NCI-H2227 treated with DMSO at 0.1 percent for 48 hours (cell line): ENCODE results near the gene EPS8.
"Not testable (repeated sequence)": the region's sequence is repeated elsewhere in the genome, so short reads cannot be mapped to it uniquely, and the experiment has no call there.

Experiments
- DNase-seq: peaks from one replicate; lab custom pipeline; 2025; lab: John Stamatoyannopoulos, UW

The EPS8 gene

DNA sequence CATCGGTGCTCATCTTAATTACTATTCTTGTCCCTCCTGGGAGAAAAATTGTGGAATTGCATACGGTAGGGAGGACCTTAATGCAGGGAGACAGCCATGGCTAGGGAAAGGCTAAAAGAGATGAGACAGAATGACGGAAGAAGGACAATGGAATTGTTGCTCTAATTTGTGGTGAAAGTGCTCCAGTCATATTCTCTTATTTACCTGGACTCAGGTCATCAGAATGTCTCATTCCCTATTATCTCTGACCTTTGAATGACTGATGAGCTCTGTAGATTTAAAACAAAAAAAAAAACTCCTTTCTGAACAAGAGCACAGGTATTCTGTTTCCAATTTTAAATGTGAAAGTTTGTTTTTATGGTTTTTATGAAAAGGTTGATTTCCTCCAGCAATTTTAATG, 8.6 kb upstream of the EPS8 start:
- peak; percentile 12 for DNase-seq

DNA sequence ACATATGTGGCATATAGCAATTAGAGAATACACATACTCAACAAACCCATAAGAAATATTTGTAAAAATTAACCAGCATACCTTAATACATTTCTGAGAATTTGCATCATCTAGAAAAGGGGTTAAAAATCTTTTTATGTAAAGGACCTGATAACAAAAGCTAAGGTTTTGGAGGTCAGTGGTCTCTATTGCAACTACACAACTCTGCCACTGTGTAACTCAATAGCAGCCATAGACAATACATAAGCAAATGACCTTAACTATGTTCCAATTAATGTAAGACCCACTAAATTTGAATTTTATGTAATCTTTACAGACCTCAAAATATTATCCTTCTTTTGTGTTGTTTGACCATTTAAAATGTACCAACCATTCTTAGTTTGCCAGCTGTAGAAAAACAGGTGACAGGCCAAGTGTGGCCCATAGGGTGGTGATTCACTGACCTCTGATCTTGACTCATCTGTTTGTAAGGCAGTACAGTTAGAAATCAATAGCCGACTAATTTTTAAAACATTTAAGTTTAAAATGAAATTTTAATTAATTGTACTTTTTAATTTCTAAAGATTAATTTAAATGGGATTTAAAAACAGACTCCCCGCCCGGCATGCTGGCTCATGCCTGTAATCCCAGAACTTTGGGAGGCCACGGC, 7.4 kb upstream of the EPS8 start:
- no peak for DNase-seq

DNA sequence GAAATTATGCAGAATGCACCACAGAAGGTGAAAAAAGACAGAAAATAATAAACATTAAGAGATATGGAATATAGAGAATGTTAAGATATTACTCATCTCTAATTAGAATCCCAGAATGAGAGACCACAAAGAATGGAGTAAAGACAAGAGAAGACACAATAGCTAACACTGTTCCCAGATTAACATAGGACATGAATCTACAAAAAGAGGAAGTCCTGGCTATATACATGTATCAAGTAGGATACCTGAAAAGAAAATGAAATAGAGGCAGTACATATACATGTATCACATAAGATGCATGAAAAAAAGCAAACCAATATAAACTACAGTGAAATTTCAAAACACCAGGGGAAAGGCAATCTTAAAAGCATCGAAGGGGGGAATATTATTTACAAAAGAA, 5.6 kb upstream of the EPS8 start:
- DNase-seq: no peak

DNA sequence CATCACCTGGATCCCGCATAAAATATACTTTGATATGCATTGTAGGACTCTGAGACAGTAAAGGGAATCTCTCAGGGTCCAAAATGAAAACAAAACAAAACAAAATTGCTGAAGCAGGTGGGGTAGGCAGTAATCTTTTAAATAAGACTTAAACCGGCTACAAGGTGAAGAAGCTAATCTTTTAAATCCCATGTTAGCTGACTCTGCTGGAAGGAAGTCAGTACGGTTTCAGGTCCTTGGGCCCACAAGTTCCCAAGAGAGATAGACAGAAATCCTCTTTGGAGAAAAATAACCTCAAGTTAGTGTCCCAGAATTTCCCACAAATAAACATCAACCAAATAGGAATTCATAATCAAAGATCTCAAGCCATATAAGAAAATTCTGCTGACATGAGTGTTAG, 5.0 kb upstream of the EPS8 start:
- no peak for DNase-seq

DNA sequence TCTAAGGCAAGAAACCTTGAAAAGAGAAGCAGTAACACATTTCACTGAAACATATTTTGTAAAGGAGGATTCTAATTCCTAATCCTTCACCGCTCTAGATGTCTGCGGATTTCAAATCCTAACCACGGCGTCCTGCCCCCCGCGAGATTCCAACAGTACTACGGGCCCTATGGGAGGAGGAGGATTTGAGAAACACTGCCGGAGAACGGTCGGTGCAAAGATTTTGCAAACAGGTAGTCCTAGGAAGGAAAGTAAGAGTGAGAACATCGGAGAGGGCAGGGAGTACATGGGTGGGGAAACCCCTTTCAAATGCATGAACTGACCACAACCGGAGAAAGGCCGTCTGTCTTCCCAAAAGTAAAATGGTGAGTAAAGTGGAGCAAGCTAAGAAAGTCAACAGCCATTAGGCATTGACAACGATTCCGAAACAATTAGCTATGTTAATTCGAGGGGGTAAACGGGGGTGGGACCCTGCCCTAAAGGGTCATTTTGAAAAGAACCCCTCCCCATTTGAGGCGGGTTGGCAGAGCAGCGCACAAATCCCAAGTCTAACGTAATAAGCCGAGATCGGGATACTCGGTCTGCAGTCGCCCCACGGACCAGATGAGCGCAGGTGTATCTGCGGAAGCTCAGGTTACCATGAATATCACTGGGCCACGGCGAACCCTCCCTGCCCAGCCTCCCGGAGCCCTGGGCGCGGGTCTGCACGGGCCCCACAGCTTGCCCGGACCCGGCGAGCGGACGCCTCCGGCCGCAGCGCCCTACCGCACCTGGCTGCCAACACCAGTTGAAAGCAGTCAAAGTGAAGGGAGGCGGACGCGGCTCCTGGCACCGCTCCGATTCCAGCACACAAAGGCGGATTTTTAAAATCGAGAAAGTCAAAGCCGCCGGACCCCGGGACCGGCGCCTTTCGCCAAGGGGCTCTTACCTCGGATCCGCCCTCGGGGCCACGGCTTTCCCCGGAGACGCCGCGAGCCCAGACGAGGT, 662 bp downstream of the EPS8 start:
- peak; percentile 51 for DNase-seq

DNA sequence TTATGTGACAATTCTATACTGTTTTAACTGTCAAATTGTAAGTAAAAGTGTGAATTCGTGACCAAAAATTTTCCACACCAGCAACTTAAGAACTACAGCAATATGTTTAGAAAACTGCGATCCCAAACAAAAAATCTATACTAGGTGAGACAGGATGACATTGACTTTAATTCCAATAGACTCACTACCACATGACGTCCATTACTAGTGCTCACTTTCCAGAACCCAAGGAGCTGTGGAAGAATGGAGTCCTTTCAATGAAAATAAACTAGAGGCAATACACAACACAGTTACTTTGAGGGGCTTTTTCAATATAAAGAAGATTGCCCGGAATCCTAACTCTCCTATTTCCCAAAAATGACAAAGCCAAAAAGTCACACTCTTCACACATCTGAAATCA, 1.4 kb downstream of the EPS8 start:
- no peak for DNase-seq

DNA sequence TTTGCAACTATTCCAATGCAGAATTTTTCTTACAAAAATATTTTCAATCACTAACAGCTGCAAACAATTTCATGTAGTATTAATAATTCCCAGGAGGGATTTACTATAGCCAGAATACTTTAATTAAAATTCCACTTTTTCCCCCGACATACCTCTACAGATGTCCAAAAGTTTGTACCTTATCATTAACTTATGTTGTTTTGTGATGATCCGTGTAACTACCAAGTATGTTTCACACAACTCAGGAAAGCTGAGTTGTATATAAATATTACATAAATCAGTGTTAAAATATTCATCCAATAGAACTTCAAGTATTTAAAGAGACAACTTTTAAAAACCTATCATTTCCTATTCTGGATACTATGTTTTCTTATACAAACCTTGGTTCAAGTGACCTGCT, 2.4 kb downstream of the EPS8 start:
- no peak for DNase-seq

DNA sequence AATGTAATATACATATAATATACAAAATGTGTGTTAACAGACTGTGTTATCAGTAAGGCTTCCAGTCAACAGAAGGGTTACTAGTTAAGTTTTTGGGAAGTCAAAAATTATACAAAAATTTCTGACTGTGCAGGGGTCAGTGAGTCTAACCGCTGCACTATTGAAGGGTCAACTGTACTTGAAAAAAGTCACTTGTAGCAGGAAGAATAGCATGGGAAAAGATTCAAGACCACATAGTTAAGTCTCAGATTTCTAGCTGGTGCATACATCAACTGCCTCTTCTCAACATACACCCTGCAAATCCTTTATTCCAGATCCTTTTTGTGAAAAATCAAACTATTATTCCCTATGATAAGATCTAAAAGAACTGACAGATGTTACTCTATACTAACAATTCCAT, 5.9 kb downstream of the EPS8 start:
- no peak for DNase-seq

DNA sequence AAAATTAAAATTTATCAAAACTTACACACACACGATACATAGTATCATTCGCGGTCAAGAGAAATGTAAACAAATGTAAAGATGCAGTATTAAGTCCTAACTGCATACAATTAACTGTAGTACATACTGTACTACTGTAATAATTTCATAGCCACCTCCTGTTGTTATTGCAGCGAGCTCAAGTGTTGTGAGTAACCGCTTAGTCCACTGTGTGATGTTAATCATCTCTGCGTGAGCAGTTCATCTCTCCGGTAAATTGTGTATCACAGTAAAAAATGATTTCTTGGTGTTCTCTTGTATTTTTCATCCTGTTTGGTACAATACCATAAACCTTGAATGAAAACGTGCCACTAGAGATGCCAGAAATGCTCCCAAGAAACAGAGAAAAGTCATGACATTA, 6.5 kb downstream of the EPS8 start:
- peak; percentile 9 for DNase-seq

DNA sequence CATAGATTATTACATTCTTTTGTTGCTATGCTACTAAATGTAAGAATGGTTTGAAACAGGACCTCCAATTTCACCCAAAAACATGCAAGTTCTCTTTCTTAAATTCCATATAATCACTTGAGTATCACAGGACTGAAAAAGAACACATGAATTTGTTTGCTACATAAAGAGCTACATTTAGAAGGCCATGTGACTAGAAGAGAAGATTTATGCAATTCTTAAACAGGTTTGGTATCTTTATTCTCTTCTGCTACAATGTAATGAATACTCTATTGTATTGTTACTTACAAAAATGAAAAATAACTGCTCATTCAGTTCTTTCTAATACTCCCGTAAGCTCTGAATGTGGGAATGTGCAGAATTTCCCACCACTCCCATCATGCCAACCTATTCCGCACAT, 9.3 kb downstream of the EPS8 start:
- no peak for DNase-seq

DNA sequence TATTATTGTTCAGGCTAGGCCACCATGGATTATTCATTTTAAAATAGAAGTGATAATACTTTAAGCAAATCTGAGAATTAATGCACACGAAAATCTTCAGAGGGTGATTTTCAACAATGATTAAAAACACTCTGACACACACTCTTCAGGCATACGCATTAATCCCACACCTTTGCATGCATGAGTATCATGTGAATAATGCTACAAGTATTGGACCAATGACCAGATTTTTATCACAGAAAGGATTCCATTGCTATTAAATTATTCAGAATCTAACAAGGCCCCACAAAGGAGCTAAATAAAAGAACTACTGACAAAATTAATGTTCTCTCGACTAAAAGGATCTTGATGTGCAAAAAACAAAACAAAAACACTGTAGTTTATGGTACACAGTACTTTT, 11.1 kb downstream of the EPS8 start:
- no peak for DNase-seq

DNA sequence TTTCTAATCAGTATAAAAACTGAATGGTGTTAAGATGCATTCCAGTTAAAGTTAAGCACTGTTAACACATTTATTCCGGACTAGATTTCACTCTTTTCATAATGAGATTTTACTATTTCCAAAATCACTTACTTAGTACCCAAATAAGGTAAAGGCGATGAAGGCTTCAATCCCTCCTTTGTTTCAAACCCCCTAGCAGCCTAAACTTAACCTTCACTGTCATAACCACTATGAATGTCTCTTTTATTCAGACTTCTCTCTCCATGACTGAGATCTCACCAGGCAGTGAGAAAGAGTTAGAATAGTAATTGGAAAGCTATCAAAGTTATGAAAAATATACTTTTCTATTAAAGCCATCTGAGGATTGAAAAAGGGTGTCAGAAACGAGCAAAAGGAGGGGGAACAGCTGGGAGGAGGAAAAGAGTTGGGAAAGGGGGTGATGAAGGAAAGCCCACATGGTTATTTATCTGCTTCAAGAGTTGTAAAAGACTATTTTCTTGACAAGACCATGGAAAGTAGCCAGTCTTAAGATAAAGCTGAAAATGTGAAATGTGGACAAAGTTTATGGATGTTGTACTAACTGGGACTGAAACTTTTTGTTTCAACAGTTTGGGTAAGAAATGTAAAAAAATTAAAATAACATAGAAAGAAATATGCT, 11.7 kb downstream of the EPS8 start:
- no peak for DNase-seq

DNA sequence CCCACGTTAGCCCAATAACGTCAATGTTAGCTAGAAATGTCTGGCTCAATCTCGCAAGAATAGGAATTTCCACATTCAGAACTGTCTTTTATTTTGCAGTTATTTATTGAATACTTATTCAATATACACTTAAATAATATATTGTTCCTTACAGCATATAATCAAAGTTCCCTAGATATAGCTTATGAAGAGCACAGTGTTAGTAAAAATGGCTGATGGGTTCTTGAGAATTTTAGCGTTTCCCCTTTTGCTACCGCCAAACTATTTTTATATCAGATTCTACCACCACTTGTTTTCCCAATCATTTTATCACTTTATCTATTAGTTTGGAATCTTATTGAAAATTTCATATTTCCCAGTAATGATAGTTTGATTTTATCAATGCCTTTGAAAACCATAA, 12.7 kb downstream of the EPS8 start:
- no peak for DNase-seq

DNA sequence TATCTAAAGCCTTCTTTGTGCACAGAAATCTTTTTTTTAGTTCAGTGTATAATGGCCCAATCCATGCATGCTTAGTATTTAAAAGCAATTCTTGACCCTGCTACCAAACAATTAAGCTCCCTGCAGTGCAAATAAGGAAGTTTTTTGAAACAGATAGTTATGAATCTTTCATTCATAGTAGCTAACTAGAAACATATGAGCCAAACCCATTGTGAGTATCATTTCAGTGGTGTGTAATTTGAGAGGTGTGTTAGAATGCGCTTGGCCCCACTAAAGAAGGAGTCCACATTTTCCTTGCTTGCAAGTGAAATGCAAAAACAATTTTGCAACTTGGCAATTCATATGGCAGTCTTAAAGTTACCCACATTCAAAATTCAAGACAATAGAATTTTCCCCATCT, 14.4 kb downstream of the EPS8 start:
- DNase-seq: peak; percentile 12

DNA sequence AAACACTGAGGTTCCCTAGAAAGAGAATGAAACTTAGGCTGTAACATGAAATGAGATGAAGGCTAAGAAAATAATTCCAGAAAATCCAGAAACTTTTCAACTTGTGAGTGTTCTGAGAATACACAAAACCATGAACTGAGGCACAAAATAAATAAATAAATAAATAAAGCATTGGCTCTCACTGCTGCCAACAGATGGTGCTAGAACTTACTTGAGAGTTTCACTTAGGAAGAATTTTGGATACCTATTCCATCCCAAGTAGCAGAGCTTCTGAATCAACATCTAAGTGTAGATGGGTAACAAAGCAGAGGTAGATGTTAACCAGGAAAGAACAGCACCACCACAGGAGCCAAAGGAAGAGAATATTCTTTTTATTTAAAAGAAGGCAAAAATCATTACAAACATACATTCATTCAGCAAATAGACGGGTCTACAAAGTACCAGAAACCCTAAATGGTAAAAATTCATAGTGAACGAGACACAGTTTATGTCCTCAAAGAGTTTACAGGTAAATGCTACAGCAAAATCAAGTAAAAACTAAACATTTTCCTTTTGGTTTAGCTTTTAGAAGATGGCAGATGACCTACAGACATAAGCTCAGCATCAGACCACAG, 16.7 kb downstream of the EPS8 start:
- DNase-seq: peak; percentile 8

DNA sequence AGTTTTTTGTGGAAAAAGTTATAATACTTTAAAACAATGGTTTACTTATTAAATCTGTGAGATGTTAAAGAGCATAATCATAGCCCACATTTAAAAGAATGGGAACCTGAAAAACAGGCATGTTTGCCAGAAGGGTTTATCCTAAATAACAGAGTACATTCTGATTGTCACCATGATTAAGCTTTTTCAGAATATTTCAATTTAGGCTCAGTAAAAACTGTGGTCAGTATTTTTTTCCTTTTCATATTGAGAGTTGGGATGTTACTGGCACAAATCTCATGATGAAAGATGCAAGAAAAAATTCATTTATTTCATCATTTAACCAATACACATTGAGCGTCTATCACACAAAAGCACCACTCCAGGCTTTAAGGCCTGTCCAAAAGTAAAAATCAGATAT, 18.6 kb downstream of the EPS8 start:
- DNase-seq: no peak

DNA sequence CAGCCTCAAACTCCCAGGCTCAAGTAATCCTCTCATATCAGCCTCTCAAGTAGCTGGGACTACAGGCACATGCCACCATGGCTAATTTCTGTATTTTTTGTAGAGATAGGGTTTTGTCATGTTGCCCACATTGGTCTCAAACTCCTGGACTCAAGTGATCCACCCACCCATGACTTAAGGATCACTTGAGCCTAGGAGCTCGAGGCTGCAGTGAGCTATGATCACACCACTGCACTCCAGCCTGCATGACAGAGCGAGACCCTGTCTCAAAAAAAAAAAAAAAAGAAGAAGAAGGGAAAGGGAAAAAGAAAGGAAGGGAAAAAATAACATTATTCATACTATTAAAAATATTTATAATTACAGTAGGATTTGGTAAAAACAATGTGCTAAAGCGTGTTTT, 19.2 kb downstream of the EPS8 start:
- no peak for DNase-seq

DNA sequence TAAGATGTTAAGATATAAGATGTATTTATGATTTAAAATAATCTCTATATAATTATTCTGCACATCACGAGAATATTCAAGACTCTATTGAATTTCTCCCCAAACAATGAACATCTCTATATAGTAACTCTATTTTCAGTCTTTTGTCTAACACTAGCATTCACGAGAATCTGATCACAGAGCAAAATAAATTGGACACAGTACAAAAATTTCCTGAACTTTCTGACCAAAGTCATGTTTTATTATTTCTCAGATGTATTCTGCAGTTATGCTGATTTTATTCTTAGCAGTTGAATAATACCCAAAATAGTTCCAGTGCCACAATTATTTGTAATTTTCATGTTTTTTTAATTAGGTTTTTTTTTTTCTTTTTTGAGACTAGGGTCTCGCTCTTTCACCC, 19.6 kb downstream of the EPS8 start:
- DNase-seq: no peak

DNA sequence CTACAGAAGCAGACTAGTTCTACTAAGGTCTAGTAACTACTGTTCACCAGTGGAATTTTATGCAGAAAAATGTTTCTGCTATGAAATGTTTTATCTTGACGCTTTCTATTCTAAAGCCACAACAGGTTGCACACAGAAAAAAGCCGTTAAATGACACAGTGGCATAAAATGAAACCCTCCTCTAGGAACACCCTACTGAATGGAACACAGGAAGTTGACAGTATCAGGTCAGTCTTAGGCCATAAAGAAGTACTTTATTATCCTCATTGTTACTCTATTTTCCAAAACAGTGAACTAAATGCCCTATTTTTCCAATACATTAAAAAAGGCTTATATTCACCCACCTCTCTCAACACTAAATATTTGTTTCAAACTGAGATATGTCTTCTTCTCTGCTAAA, 21.9 kb downstream of the EPS8 start:
- DNase-seq: no peak

DNA sequence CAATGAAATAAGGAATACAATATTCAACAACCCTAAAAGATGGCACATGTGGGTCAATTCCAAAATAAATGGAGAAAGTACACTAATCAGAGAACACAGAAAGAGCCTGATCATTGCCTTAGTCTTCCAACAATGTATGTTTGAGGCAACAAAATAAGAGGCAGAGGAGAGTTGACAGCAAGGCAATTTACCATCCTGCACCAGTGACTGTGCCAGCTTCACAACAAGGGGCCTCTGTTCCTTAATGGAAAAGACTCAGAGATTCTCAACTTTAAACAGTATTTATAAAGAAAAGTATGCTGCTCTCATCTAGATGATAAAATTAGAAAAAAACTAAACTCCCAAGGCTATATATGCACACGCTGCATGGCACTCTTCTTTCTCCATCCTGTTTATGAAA, 25.9 kb downstream of the EPS8 start:
- DNase-seq: no peak

DNA sequence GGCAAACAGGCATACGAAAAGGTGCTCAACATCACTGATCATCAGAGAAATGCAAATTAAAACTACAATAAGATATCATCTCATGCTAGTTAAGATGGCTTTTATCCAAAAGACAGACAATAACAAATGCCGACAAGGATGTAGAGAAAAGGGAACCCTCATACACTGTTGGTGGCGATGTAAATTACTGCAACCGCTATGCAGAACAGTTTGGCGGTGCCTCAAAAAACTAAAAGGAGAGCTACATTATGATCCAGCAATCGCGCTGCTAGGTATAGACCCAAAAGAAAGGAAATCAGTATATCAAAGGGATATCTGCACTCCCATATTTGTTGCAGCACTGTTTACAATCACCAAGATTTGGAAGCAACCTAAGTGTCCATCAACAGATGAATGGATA, 27.0 kb downstream of the EPS8 start:
- not testable (repeated sequence) for DNase-seq

DNA sequence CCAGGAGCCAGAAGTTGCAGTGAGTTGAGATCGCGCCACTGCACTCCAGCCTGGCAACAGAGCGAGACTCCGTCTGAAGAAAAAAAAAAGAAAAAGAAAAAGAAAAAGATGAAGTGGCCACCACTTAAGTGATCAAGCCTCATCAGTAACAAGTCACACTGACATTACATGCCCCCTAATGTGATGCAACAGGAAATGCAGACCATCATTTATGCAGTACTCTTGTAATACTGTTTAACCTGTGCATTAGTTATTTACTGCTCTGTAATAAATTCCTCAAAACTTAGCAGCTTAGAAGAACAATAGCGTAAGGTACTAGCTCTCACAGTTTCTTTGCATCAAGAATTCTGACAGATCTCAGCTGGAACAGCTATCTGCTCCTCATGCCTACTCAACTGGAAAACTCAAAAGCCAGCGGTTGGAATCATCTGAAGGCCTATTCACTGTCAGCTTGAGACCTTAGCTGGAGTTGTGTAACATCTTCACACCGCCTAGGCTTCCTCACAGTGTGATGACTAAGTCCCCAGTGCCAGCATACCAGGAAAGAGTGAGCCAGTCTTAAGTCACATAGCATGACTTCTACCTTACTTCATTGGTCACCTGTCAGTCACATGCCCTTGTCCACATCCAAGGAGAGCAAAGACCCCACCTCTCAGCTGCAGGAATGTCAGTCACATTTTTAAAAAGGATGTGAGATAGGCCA, 31.5 kb downstream of the EPS8 start:
- DNase-seq: no peak
